OCI-LY1 (cell line): ENCODE measurements around the gene ITPRIPL2.

Source experiments
- EZH2 ChIP-seq: fragments of 200-600 bp; sonication (generic), shearing (Covaris generic); IDR thresholded peaks from 2 replicates; pipeline ENCODE4 v1.8.0; 2017; ENCODE audit warnings: borderline replicate concordance, mixed run types, mild to moderate bottlenecking, antibody characterized with exemption, low read length, moderate library complexity, mixed read lengths
- TF ChIP-seq, protein P1 (sequence below): fragments of 200-600 bp; sonication (generic), shearing (Covaris generic); IDR thresholded peaks from 2 replicates; pipeline ENCODE4 v1.5.1; 2017; ENCODE audit warnings: mild to moderate bottlenecking, antibody characterized with exemption, low read length, moderate library complexity, mixed read lengths

DNA sequence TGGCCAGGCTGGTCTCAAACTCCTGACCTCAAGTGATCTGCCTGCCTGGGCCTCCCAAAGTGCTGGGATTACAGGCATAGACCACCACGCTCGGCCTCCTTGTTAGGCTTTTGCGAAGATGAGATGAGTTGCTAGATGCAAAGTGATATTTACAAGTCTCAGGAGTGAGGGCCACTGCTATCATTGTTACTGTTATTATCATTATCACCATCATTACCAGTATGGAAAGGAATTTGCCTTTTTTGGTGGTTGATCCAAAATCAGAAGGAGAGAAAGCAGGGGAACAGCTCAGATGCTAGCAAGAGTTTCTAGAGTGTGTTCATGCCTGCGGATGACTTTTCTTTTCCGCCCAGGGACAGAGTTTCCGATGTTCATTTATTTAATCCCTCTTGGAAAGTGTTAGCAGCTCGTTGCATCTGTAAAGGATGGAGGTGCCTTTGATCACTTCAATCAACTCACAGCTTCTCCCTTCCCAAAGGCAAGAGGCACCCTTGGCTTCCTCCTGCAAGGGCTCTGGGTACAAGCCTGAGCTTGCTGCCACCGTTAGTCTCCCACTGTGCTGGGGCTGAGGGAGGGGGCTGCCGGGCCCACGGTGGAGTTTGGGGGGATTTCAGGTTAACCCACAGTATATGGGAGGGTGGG lies 21.6 kb downstream of the ITPRIPL2 start:
- TF ChIP-seq, protein P1, sequence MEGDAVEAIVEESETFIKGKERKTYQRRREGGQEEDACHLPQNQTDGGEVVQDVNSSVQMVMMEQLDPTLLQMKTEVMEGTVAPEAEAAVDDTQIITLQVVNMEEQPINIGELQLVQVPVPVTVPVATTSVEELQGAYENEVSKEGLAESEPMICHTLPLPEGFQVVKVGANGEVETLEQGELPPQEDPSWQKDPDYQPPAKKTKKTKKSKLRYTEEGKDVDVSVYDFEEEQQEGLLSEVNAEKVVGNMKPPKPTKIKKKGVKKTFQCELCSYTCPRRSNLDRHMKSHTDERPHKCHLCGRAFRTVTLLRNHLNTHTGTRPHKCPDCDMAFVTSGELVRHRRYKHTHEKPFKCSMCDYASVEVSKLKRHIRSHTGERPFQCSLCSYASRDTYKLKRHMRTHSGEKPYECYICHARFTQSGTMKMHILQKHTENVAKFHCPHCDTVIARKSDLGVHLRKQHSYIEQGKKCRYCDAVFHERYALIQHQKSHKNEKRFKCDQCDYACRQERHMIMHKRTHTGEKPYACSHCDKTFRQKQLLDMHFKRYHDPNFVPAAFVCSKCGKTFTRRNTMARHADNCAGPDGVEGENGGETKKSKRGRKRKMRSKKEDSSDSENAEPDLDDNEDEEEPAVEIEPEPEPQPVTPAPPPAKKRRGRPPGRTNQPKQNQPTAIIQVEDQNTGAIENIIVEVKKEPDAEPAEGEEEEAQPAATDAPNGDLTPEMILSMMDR: no peak
- TF ChIP-seq EZH2: no peak
